HCT116 (cell line): ENCODE data around the gene KRT79. TPM values are rescaled to one million over a fixed set of nuclear protein-coding genes. Genes with fewer than 3 reads are reported as not detected.

Experiments used
- ATAC-seq: fragments of 200-7000 bp; cut with Tn5 transposase; 2 replicates; pipeline ENCODE4 v1.9.1; 2020; ENCODE audit warnings: mild to moderate bottlenecking, moderate library complexity
- BruUV-seq: library from RNA; stranded (reverse); fragments of 400-500 nt; replicated peaks from 2 replicates; lab custom pipeline; 2021; lab: Mats Ljungman, UMichigan
- CTCF ChIA-PET: fragments of 300-600 bp; sonication (Branson Sonifier 250); formaldehyde crosslinking; loops from one replicate; lab custom pipeline; 2021; ENCODE audit warnings: antibody characterized with exemption; lab: Charles Lee
- POLR2A ChIA-PET: fragments of 300-600, 350-600 bp; sonication (Branson Sonifier 250); formaldehyde crosslinking; loops from one replicate; lab custom pipeline; 2021; ENCODE audit warnings: antibody characterized with exemption; lab: Charles Lee
- RAD21 ChIA-PET, 2 experiments: fragments of 300-600 bp; sonication (Branson Sonifier 250); formaldehyde crosslinking; loops; one replicate each; lab custom pipeline; 2023; ENCODE audit warnings: low total read pairs in 2 of 2; ENCODE audit not compliant: uncharacterized antibody in 2 of 2, unreplicated experiment in 2 of 2, low non-redundant PET in 1 of 2; lab: Charles Lee
- DNase-seq: peaks from one replicate; pipeline ENCODE4 v3.0.0-alpha.2; 2010; ENCODE audit warnings: low read depth, low spot score
- H2AFZ ChIP-seq: fragments of 200-600 bp; shearing (Covaris generic), sonication (generic); 2 replicates; pipeline ENCODE4 v1.6.1; 2017; ENCODE audit warnings: low read depth, mixed run types, mixed read lengths, antibody characterized with exemption, low read length; ENCODE audit not compliant: poor library complexity, severe bottlenecking
- H3K27ac ChIP-seq: 2 replicates; pipeline ENCODE4 v1.5.1; 2012; ENCODE audit warnings: low read depth, low read length
- H3K27me3 ChIP-seq: fragments of 200-600 bp; sonication (generic); 2 replicates; pipeline ENCODE4 v1.6.1; 2016; ENCODE audit warnings: mixed run types, low read length, mixed read lengths; ENCODE audit not compliant: insufficient read depth
- H3K36me3 ChIP-seq, 2 experiments: fragments of 200-500 bp in 1 of 2; fragments of 200-600 bp in 1 of 2; sonication (Bioruptor generic) in 1 of 2; sonication (generic) in 1 of 2; 2 replicates each; pipeline versions ENCODE4 v1.5.1 to v1.6.1; 2014 to 2016; ENCODE audit warnings: low read length in 2 of 2, inconsistent platforms in 1 of 2, mixed read lengths in 1 of 2, mixed run types in 1 of 2; ENCODE audit not compliant: insufficient read depth in 2 of 2, control insufficient read depth in 1 of 2
- H3K4me1 ChIP-seq, 2 experiments: fragments of 200-600 bp in 1 of 2; sonication (generic) in 1 of 2; 2 replicates each; pipeline versions ENCODE4 v1.5.1 to v1.6.1; 2012 to 2017; ENCODE audit warnings: low read length in 2 of 2, inconsistent platforms in 1 of 2, mild to moderate bottlenecking in 1 of 2, mixed read lengths in 1 of 2, mixed run types in 1 of 2, moderate library complexity in 1 of 2; ENCODE audit not compliant: insufficient read depth in 2 of 2, control insufficient read depth in 1 of 2
- H3K4me2 ChIP-seq: fragments of 200-600 bp; sonication (generic); 2 replicates; pipeline ENCODE4 v1.6.1; 2017; ENCODE audit warnings: mixed run types, low read length, mixed read lengths
- H3K4me3 ChIP-seq, 2 experiments: fragments of 200-600 bp in 1 of 2; sonication (generic) in 1 of 2; replicated peaks in 1 of 2; 2 replicates each; pipeline ENCODE4 v1.5.1; 2011 to 2016; ENCODE audit warnings: low read length in 2 of 2, control low read depth in 1 of 2, low read depth in 1 of 2, mild to moderate bottlenecking in 1 of 2, mixed read lengths in 1 of 2, mixed run types in 1 of 2
- H3K79me2 ChIP-seq: fragments of 200-600 bp; sonication (generic); 2 replicates; pipeline ENCODE4 v1.6.1; 2017; ENCODE audit warnings: mild to moderate bottlenecking, mixed run types, low read length, moderate library complexity, mixed read lengths; ENCODE audit not compliant: insufficient read depth
- H3K9ac ChIP-seq: fragments of 200-600 bp; sonication (generic); 2 replicates; pipeline ENCODE4 v1.6.1; 2016; ENCODE audit warnings: low read length, mixed read lengths
- H3K9me2 ChIP-seq: fragments of 200-600 bp; sonication (generic), shearing (Covaris generic); 2 replicates; pipeline ENCODE4 v1.6.1; 2017; ENCODE audit warnings: mixed run types, mild to moderate bottlenecking, moderate library complexity; ENCODE audit not compliant: insufficient read depth
- H3K9me3 ChIP-seq, 2 experiments: fragments of 200-500 bp in 1 of 2; fragments of 200-600 bp in 1 of 2; sonication (Bioruptor generic) in 1 of 2; sonication (generic) in 1 of 2; 2 replicates each; pipeline ENCODE4 v1.6.1; 2014 to 2017; ENCODE audit warnings: low read length in 2 of 2, mixed read lengths in 2 of 2, inconsistent platforms in 1 of 2, low read depth in 1 of 2, mild to moderate bottlenecking in 1 of 2, mixed run types in 1 of 2, moderate library complexity in 1 of 2; ENCODE audit not compliant: control insufficient read depth in 1 of 2, insufficient read depth in 1 of 2
- H4K20me1 ChIP-seq: fragments of 200-600 bp; sonication (generic), shearing (Covaris generic); 2 replicates; pipeline ENCODE4 v1.6.1; 2017; ENCODE audit warnings: mixed run types, mild to moderate bottlenecking, moderate library complexity; ENCODE audit not compliant: insufficient read depth
- CEBPB ChIP-seq: IDR thresholded peaks from 2 replicates; pipeline ENCODE4 v1.6.1; 2012; ENCODE audit warnings: low read depth
- ELF1 ChIP-seq: IDR thresholded peaks from 2 replicates; pipeline ENCODE4 v1.6.1; 2012; ENCODE audit warnings: low read depth, borderline replicate concordance
- EZH2 ChIP-seq: fragments of 200-600 bp; sonication (generic); IDR thresholded peaks from 2 replicates; pipeline ENCODE4 v1.6.1; 2017; ENCODE audit warnings: antibody characterized with exemption, mixed run types
- EZH2phosphoT487 ChIP-seq: fragments of 200-600 bp; IDR thresholded peaks from 2 replicates; pipeline ENCODE4 v1.6.1; 2018; ENCODE audit warnings: antibody characterized with exemption, borderline replicate concordance
- FOSL1 ChIP-seq: IDR thresholded peaks from 2 replicates; pipeline ENCODE4 v1.6.1; 2012; ENCODE audit warnings: low read depth
- JUND ChIP-seq: IDR thresholded peaks from 2 replicates; pipeline ENCODE4 v1.6.1; 2012
- MAX ChIP-seq: IDR thresholded peaks from 2 replicates; pipeline ENCODE4 v1.6.1; 2012
- POLR2A ChIP-seq: IDR thresholded peaks from 2 replicates; pipeline ENCODE4 v1.7.0; 2011; ENCODE audit warnings: borderline replicate concordance; ENCODE audit not compliant: insufficient read depth, insufficient read length; ENCODE audit errors: extremely low read depth
- RAD21 ChIP-seq: IDR thresholded peaks from 2 replicates; pipeline ENCODE4 v1.6.1; 2012; ENCODE audit warnings: low read depth, mild to moderate bottlenecking
- SP1 ChIP-seq: IDR thresholded peaks from 2 replicates; pipeline ENCODE4 v1.6.1; 2012; ENCODE audit warnings: low read depth
- SRF ChIP-seq: IDR thresholded peaks from 2 replicates; pipeline ENCODE4 v1.6.1; 2012; ENCODE audit warnings: low read depth
- TCF7L2 ChIP-seq: IDR thresholded peaks from 2 replicates; pipeline ENCODE4 v1.7.0; 2011; ENCODE audit warnings: borderline replicate concordance, inconsistent platforms; ENCODE audit not compliant: insufficient read depth, insufficient read length; ENCODE audit errors: extremely low read depth
- ZFX ChIP-seq: fragments of 450-650 bp; IDR thresholded peaks from 2 replicates; pipeline ENCODE4 v1.6.1; 2017
- ZNF274 ChIP-seq: fragments of 200-500 bp; sonication (Bioruptor generic); IDR thresholded peaks from 2 replicates; pipeline ENCODE4 v1.6.1; 2014; ENCODE audit warnings: mild to moderate bottlenecking, low read depth, low read length, inconsistent platforms
- intact Hi-C: fragments of 100-400 bp; cut with micrococcal nuclease; formaldehyde crosslinking; loops from 2 replicates; pipeline ENCODE4 v1.10.0; 2022
- total RNA-seq: library from RNA; stranded (reverse); gene quantifications from one replicate; pipeline ENCODE4 v1.2.1, GENCODE V29; 2021; ENCODE audit not compliant: unreplicated experiment

The KRT79 gene
- total RNA-seq, 1 experiment from 2014 or later: not detected

- Histone ChIP-seq H3K4me3 (no peak overlapping the region), H2AFZ (no peak overlapping the region), H3K9me3 (no peaks in the 10 kb centered on the region), H3K4me2 (no peak overlapping the region), H3K27ac (no peak overlapping the region), H3K9me2 (no peaks in the 10 kb centered on the region), H3K4me1 (peaks cover 0 to 14% of the 10 kb centered on the region in 2 experiments; a peak in 2 of 4 replicates), H3K27me3 (peaks cover 10% of the 10 kb centered on the region; the same call in 1 of the 2 replicates), H3K36me3 (no peaks in the 10 kb centered on the region), H4K20me1 (no peaks in the 10 kb centered on the region), H3K79me2 (no peaks in the 10 kb centered on the region), H3K9ac (no peak overlapping the region)
- no TSS peak for BruUV-seq
- ChIA-PET CTCF (no interaction called here), POLR2A (no interaction called here), RAD21 (no interaction called here)
- no peak for ATAC-seq
- intact Hi-C loops: no loop called here
- no peak for DNase-seq
- TF ChIP-seq SP1: no peak
- no peak for TF ChIP-seq ZNF274
- TF ChIP-seq TCF7L2: no peak
- TF ChIP-seq ZFX: no peak
- TF ChIP-seq RAD21: no peak
- TF ChIP-seq CEBPB: no peak
- no peak for TF ChIP-seq JUND
- no peak for TF ChIP-seq POLR2A
- TF ChIP-seq MAX: no peak
- no peak for TF ChIP-seq EZH2
- TF ChIP-seq ELF1: no peak
- TF ChIP-seq EZH2phosphoT487: no peak
- TF ChIP-seq FOSL1: no peak
- TF ChIP-seq SRF: no peak
Measured at GRCh38 chr12:52844386-52844785, 10.3 kb upstream of the KRT79 start.
